ENCODE results near the gene KRT25.

- no peak for TF ChIP-seq POLR2A (IDR thresholded peaks at IDR 0.05)
- no peak for TF ChIP-seq CTCF (IDR thresholded peaks at IDR 0.05)
Observed at GRCh38 chr17:40796846-40797245, 41.7 kb upstream of the KRT25 start.
